GM12874 (cell line): Measurements from ENCODE around the gene TEX53.

Experiments
- TF ChIP-seq, protein P1 (sequence below): IDR thresholded peaks from 2 replicates; pipeline ENCODE4 v1.5.1; 2011; ENCODE audit warnings: low read depth, mild to moderate bottlenecking, control low read depth, low read length, moderate library complexity; ENCODE audit not compliant: insufficient read depth

The TEX53 gene

DNA sequence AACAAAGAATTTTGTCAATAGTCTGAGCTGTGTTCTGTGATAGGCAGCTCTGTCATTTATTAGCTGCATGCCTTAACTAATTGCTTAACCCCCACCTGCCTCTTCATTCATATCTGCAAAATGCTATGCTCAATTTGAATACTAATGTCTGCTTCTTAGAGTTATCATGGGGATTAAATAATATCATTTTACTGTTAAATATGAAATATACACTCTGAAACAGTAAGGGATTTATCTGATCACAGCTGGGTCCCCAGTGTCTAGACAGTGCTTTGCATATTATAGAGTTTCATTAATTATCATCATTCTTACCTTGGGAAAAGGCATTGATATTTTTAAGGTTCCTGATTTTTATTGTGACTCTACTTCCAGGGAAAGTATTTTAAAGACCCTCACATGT is 12.4 kb upstream of the TEX53 start:
- TF ChIP-seq, protein P1, sequence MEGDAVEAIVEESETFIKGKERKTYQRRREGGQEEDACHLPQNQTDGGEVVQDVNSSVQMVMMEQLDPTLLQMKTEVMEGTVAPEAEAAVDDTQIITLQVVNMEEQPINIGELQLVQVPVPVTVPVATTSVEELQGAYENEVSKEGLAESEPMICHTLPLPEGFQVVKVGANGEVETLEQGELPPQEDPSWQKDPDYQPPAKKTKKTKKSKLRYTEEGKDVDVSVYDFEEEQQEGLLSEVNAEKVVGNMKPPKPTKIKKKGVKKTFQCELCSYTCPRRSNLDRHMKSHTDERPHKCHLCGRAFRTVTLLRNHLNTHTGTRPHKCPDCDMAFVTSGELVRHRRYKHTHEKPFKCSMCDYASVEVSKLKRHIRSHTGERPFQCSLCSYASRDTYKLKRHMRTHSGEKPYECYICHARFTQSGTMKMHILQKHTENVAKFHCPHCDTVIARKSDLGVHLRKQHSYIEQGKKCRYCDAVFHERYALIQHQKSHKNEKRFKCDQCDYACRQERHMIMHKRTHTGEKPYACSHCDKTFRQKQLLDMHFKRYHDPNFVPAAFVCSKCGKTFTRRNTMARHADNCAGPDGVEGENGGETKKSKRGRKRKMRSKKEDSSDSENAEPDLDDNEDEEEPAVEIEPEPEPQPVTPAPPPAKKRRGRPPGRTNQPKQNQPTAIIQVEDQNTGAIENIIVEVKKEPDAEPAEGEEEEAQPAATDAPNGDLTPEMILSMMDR, result no peak

DNA sequence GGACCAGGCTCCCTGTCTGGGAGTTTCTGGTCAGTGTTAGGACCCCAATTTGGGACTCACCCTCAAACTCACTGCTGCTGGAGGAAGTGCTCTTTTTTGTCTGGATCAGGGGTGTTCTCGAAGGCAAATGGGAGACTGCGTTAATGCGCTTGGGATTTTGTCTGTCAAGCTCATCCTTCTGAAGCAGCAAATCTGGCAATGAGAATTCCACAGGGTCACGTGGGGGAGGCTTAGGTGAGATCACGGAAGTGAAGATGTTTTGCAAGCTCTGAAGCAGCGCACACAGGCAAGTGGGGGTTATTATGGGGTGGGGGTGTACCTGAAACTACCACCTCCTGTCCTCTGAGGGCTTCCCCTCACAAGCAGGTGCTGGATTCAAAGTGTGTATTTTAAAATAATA is 10.5 kb upstream of the TEX53 start:
- TF ChIP-seq, protein P1, result no peak

DNA sequence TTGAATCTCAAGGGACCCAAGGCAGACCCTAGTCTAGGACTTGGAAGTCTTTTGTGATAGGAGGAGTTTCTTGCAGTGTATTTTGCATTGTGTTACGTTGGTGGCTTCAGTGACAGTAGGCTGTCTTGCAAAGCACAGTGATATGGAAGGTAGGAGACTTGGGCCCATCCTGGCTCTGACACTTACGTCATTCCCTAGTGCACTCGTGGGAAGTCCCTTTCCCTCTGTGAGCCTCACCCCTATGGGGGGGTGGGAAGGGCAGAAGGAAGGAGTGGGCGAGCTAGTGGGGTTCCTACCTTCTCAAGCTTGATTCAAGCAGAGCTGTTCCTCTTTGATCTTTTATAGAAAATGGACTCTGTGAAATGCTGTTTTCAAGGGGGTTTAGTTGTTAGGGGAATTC is 9.2 kb upstream of the TEX53 start:
- TF ChIP-seq, protein P1, result no peak

DNA sequence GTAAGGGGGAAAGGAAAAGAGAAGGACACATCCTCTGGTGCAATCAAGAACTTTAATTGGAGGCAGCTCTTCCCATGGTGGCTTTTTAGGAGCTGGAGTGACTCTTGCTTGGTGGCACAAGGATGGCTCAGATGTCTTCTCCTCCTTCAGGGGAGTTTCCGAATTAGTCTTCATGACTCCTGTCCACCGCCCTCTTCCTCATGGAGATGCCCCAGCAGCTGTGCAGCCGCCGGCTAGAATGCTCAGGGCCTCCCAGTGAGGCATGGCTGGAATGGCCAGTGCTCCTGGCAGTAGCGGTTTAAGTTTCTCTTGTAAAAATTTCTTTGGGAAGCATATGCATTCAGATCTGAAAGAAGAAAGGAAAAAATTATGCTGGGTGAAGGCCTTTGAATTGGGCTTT is 8.8 kb upstream of the TEX53 start:
- TF ChIP-seq, protein P1, result no peak

DNA sequence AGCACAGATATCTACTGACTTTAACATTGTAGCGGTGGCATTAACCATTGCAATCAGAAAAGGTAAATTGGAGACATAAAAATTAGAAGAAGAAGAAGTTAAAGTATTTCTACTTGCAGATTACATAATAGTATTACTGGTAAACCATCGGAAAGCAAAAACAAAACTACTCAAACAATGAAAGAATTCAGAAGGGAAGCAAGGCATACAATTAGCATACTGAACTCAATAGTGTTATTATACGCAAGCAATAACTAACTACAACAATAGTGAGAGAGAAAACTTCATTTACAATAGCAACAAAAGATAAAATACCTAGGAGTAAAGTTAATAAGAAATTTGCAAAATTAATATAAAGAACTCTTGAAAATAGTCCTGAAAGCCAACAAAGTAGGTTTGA is 6.6 kb upstream of the TEX53 start:
- TF ChIP-seq, protein P1, result no peak

DNA sequence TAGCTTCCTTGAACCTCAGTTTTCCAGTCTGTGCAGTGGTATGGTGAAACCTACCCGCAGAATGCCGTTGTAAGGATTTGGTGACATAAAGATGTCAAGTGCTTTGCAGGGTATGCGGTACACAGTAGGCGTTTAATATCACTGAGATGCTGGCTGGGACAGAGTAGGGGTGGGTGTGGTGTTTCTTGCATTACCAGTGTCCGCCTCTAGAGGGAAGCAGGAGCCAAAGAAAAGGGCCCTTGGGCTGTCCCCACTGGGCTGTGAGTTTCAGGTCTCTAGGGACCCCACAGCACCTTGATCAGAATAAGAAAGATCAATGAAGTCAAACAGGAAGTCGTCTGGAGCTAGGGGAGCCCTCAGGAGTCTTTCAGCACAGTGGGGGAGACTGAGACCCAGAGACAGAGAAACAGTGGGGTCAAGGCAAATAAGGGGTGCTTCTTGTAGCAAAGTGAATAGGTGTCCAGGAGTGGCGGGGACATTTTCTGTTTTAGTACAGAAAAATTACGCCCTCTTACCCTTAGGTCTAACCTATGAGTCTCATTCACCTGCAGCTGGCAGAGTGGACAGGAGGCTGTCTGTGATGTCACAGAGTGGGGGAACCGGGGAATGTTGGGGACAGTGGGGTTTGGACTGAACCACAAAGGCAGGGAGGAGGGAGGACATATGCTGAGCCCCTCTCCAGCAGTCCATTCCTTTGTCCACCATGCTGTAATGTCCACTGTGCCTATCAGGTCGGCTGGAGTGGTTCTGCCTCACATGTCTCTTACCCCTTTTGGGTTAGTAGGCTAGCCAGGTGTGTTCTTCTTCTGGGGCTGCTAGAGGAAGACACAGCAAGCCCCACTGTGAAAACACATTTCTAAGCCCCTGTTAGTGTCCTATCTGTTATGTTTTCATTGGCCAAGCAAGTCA is 4.7 kb upstream of the TEX53 start:
- TF ChIP-seq, protein P1, result peak; percentile 83

DNA sequence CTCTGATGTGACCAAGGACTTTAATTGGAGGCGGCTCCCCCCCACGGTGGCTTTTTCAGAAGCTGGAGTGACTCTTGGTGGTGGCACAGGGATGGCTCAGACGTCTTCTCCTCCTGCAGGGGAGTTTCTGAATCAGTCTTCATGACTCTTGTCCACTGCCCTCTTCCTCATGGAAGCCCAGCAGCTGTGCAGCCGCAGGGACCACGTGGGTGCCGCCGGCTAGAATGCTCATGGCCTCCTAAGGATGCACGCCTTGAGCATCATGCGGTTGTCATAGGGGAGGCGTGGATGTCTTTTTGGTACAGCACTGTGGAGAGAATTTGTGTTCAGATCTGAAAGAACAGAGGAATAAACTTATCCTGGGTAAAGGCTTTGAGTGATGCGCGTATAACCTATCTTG is 1.3 kb downstream of the TEX53 start:
- TF ChIP-seq, protein P1, result no peak
